ENCODE measurements around the gene TMEM134. TPM values are rescaled to one million over a fixed set of nuclear protein-coding genes. Genes with fewer than 3 reads are reported as not detected.
A peak's percentile ranks its signal among the peaks of the same experiment; 100 is the strongest.

The TMEM134 gene
- total RNA-seq, 3 donors from 2014 or later (not counting 1 experiment from before 2014, with no cell fraction given) = 57.8 to 65.7 (median 61.2) TPM

GRCh38 chr11:67468456-67468758, 644 bp downstream of the TMEM134 start:
- Mint-ChIP-seq H3K9me3 (no peaks in the 10 kb centered on the region), H3K4me1 (peaks cover 12 to 37% of the 10 kb centered on the region in 2 donors), H3K27me3 (ENCODE audit: low read depth in 2 of 2) (no peaks in the 10 kb centered on the region), H3K4me3 (peak overlapping the region; percentile 85), H3K36me3 (no peaks in the 10 kb centered on the region), H3K27ac (peak overlapping the region; percentile 66 to 82)
- Histone ChIP-seq H3K4me1 (ENCODE audit: control insufficient read depth, insufficient read depth, low read length) (peaks cover 42% of the 10 kb centered on the region), H3K36me3 (ENCODE audit: control insufficient read depth, insufficient read depth, low read length) (peaks cover 6% of the 10 kb centered on the region), H3K4me3 (ENCODE audit: low read length) (peak overlapping the region; percentile 58), H3K27ac (ENCODE audit: low read length) (peak overlapping the region; percentile 38), H3K27me3 (ENCODE audit: control insufficient read depth, insufficient read depth, low read length) (no peaks in the 10 kb centered on the region), H3K9me3 (ENCODE audit: control insufficient read depth, insufficient read depth, low read length) (no peaks in the 10 kb centered on the region)
- intact Hi-C loops (cut with micrococcal nuclease) = loop anchor here (5.0 kb wide), 1 partner anchor 66 kb away; the partner anchor contains the start of genes PPP1CA and TBC1D10C
- no peak for ATAC-seq
- WGBS (ENCODE audit: insufficient coverage) = 4% methylated on average over 6 of the region's 6 CpGs
- TF ChIP-seq, protein P1, sequence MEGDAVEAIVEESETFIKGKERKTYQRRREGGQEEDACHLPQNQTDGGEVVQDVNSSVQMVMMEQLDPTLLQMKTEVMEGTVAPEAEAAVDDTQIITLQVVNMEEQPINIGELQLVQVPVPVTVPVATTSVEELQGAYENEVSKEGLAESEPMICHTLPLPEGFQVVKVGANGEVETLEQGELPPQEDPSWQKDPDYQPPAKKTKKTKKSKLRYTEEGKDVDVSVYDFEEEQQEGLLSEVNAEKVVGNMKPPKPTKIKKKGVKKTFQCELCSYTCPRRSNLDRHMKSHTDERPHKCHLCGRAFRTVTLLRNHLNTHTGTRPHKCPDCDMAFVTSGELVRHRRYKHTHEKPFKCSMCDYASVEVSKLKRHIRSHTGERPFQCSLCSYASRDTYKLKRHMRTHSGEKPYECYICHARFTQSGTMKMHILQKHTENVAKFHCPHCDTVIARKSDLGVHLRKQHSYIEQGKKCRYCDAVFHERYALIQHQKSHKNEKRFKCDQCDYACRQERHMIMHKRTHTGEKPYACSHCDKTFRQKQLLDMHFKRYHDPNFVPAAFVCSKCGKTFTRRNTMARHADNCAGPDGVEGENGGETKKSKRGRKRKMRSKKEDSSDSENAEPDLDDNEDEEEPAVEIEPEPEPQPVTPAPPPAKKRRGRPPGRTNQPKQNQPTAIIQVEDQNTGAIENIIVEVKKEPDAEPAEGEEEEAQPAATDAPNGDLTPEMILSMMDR (IDR thresholded peaks at IDR 0.05) = no peak
- peak in 1 of 2 donors; percentile 46 for DNase-seq

DNA sequence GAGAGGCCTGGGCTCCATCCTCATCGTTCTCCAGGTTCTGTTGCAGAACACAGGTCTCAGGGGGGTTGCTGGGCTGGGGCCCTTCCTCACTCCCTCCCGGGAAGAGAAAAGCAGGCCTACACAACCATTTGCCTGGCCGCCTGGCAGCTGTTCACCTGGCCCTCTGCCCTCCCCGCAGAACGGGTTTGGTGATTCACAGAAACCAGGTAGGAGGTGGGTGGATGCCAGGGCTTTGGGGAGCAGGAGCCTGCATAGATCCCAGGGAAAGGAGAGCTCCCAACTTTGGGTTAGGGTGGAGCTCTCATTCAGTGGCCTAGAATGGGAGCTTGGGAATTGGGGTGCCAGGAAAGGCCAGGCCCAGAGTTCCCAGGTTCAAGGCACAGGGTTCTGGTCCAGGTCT, 995 bp downstream of the TMEM134 start:
- H3K9me3 ChIP-seq (ENCODE audit: control insufficient read depth, insufficient read depth, low read length) = no peaks in the 10 kb centered on the region
- H3K4me3 Mint-ChIP-seq = peak overlapping the region; percentile 85
- no peaks in the 10 kb centered on the region for H3K27me3 ChIP-seq (ENCODE audit: control insufficient read depth, insufficient read depth, low read length)
- peak overlapping the region; percentile 38 for H3K27ac ChIP-seq (ENCODE audit: low read length)
- intact Hi-C loops (cut with micrococcal nuclease) = loop anchor here (5.0 kb wide), 1 partner anchor 66 kb away; the partner anchor contains the start of genes PPP1CA and TBC1D10C
- 65% methylated on average over 5 of the region's 5 CpGs for WGBS (ENCODE audit: insufficient coverage)
- H3K36me3 ChIP-seq (ENCODE audit: control insufficient read depth, insufficient read depth, low read length) = peaks cover 6% of the 10 kb centered on the region
- no peak for ATAC-seq
- no peaks in the 10 kb centered on the region for H3K27me3 Mint-ChIP-seq (ENCODE audit: low read depth in 2 of 2)
- H3K9me3 Mint-ChIP-seq = no peaks in the 10 kb centered on the region
- H3K4me3 ChIP-seq (ENCODE audit: low read length) = peak overlapping the region; percentile 58
- H3K4me1 Mint-ChIP-seq = peaks cover 12 to 37% of the 10 kb centered on the region in 2 donors
- H3K27ac Mint-ChIP-seq = peak overlapping the region; percentile 66 to 82
- H3K4me1 ChIP-seq (ENCODE audit: control insufficient read depth, insufficient read depth, low read length) = peaks cover 42% of the 10 kb centered on the region
- DNase-seq = no peak
- no peaks in the 10 kb centered on the region for H3K36me3 Mint-ChIP-seq
- TF ChIP-seq, protein P1 (IDR thresholded peaks at IDR 0.05) = no peak

- ATAC-seq (no peak), DNase-seq (no peak)
- Mint-ChIP-seq H3K4me3 (peak overlapping the region; percentile 73), H3K27me3 (ENCODE audit: low read depth in 2 of 2) (no peaks in the 10 kb centered on the region), H3K4me1 (peaks cover 12 to 37% of the 10 kb centered on the region in 2 donors), H3K9me3 (no peaks in the 10 kb centered on the region), H3K36me3 (no peaks in the 10 kb centered on the region), H3K27ac (peak overlapping the region; percentile 18 to 82)
- TF ChIP-seq, protein P1 (IDR thresholded peaks at IDR 0.05) = no peak
- 89% methylated on average over 11 of the region's 11 CpGs for WGBS (ENCODE audit: insufficient coverage)
- intact Hi-C loops (cut with micrococcal nuclease) = loop anchor here (5.0 kb wide), 1 partner anchor 65 kb away; the partner anchor contains the start of genes PPP1CA and TBC1D10C
- H3K4me3 ChIP-seq (ENCODE audit: low read length) = no peak overlapping the region
- peaks cover 42% of the 10 kb centered on the region for H3K4me1 ChIP-seq (ENCODE audit: control insufficient read depth, insufficient read depth, low read length)
- no peak overlapping the region for H3K27ac ChIP-seq (ENCODE audit: low read length)
- no peaks in the 10 kb centered on the region for H3K27me3 ChIP-seq (ENCODE audit: control insufficient read depth, insufficient read depth, low read length)
- H3K9me3 ChIP-seq (ENCODE audit: control insufficient read depth, insufficient read depth, low read length) = no peaks in the 10 kb centered on the region
- H3K36me3 ChIP-seq (ENCODE audit: control insufficient read depth, insufficient read depth, low read length) = peaks cover 6% of the 10 kb centered on the region
These were observed 1.9 kb downstream of the TMEM134 start for GRCh38 chr11:67466962-67467771.
